Peyer's patch (tissue), 4 donors: ENCODE results near the gene COPZ2. TPM values are rescaled to one million over a fixed set of nuclear protein-coding genes. Genes with fewer than 3 reads are reported as not detected.

Source experiments
- DNase-seq, 3 donors: peaks; one replicate each; pipeline ENCODE4 v3.0.0-alpha.2; 2017 to 2019
- H3K27ac ChIP-seq, 4 donors: fragments of 200-600 bp; sonication (generic); one replicate each; pipeline ENCODE4 v1.5.1; 2016 to 2019
- H3K27me3 ChIP-seq, 2 donors: fragments of 200-600 bp; sonication (generic); one replicate each; pipeline ENCODE4 v1.5.1; 2019
- H3K36me3 ChIP-seq, 3 donors: fragments of 200-600 bp; sonication (generic); one replicate each; pipeline ENCODE4 v1.5.1; 2016 to 2019
- H3K4me1 ChIP-seq, 4 donors: fragments of 200-600 bp; sonication (generic); one replicate each; pipeline ENCODE4 v1.5.1; 2016 to 2019
- H3K4me3 ChIP-seq, 4 donors: fragments of 200-600 bp; sonication (generic); 1 replicate in 3 of 4; 2 replicates in 1 of 4; pipeline ENCODE4 v1.5.1; 2016 to 2019; ENCODE audit warnings: mild to moderate bottlenecking in 1 of 4
- H3K9me3 ChIP-seq, 4 donors: fragments of 200-600 bp; sonication (generic); one replicate each; pipeline ENCODE4 v1.5.1; 2016 to 2019; ENCODE audit warnings: mild to moderate bottlenecking in 1 of 4
- POLR2A ChIP-seq, 2 donors: fragments of 450-650 bp; IDR thresholded peaks; one replicate each; pipeline ENCODE4 v1.5.1; 2017; ENCODE audit warnings: antibody characterized with exemption in 2 of 2, mild to moderate bottlenecking in 2 of 2, moderate library complexity in 2 of 2
- total RNA-seq, 4 donors: library from RNA; depleted of rRNA; stranded (reverse); fragments of >200 nt; gene quantifications; one replicate each; pipeline ENCODE4 v1.1.0, GENCODE V29; 2016
- TF ChIP-seq, protein P1 (sequence below), 6 experiments: fragments of 450-650 bp in 4 of 6; fragments of 200-600 bp in 2 of 6; sonication (generic) in 1 of 6; IDR thresholded peaks; one replicate each; pipeline ENCODE4 v1.5.1; 2017 to 2019; ENCODE audit warnings: antibody characterized with exemption in 6 of 6, mild to moderate bottlenecking in 3 of 6, moderate library complexity in 1 of 6

COPZ2 gene
- total RNA-seq, 4 donors from 2014 or later, result 2.2 to 27.2 (median 7.0) TPM

DNA sequence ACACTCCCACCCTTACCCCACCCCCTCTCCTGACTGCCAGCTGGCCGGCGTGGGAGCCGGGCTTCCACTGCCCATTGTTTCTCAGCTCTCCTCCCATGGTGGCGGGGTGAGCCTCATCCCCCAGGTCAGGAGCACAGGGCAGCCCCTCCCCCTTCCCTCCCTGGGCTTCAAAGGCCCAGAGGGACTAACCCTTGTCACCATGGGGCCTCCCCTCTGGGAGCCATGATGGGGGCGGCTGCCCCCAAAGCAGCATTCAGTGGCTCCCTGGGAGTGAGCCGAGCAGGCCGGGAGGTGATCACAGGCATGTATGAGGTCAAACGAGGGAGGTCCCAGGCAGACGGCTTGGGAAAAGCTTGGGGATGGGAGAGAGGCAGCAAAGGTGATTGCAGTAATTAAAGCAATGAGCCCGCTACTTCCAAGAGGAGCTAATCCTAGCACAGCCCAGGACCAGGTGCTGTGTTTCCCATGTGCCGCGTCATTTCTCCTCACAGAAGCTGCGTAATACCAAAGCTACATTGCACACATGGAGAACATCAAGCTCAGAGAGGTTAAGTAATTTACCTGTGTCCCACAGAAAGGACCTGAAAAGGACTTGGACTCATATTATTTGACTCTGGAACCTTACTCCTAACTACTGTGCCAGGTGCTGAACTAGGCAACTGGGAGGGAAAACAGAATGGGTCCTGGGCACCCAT is 42.2 kb downstream of the COPZ2 start:
- Histone ChIP-seq H3K4me1 (no peaks in the 10 kb centered on the region), H3K27ac (no peak overlapping the region), H3K4me3 (no peak overlapping the region), H3K36me3 (no peaks in the 10 kb centered on the region), H3K27me3 (no peaks in the 10 kb centered on the region), H3K9me3 (no peaks in the 10 kb centered on the region)
- DNase-seq, result no peak
- TF ChIP-seq POLR2A (IDR thresholded peaks at IDR 0.05), result no peak
- TF ChIP-seq, protein P1, sequence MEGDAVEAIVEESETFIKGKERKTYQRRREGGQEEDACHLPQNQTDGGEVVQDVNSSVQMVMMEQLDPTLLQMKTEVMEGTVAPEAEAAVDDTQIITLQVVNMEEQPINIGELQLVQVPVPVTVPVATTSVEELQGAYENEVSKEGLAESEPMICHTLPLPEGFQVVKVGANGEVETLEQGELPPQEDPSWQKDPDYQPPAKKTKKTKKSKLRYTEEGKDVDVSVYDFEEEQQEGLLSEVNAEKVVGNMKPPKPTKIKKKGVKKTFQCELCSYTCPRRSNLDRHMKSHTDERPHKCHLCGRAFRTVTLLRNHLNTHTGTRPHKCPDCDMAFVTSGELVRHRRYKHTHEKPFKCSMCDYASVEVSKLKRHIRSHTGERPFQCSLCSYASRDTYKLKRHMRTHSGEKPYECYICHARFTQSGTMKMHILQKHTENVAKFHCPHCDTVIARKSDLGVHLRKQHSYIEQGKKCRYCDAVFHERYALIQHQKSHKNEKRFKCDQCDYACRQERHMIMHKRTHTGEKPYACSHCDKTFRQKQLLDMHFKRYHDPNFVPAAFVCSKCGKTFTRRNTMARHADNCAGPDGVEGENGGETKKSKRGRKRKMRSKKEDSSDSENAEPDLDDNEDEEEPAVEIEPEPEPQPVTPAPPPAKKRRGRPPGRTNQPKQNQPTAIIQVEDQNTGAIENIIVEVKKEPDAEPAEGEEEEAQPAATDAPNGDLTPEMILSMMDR (IDR thresholded peaks at IDR 0.05), result no peak

DNA sequence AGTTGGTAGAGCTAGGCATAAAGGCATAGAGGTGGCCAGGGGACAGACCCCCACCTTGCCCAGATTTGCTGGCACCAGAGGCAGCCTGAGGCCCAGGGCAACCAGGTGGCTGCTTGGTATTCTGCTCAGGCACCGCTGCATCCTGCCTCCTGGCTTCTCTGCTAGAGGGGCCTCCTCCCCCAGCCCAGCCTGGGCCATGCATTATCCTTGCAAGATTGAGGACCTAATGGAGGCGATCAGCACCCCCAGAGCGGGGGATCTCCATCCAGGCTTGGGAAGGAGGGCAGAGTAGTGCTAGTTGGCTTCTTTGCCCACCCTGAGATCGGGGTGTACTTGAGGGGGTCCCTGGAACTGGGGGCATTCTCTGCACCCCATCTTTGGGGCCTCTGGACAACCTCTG is 42.9 kb downstream of the COPZ2 start:
- Histone ChIP-seq H3K36me3 (no peaks in the 10 kb centered on the region), H3K4me1 (no peaks in the 10 kb centered on the region), H3K4me3 (no peak overlapping the region), H3K27ac (no peak overlapping the region), H3K27me3 (no peaks in the 10 kb centered on the region), H3K9me3 (no peaks in the 10 kb centered on the region)
- DNase-seq, result no peak
- TF ChIP-seq, protein P1 (IDR thresholded peaks at IDR 0.05), result no peak
- no peak for TF ChIP-seq POLR2A (IDR thresholded peaks at IDR 0.05)

DNA sequence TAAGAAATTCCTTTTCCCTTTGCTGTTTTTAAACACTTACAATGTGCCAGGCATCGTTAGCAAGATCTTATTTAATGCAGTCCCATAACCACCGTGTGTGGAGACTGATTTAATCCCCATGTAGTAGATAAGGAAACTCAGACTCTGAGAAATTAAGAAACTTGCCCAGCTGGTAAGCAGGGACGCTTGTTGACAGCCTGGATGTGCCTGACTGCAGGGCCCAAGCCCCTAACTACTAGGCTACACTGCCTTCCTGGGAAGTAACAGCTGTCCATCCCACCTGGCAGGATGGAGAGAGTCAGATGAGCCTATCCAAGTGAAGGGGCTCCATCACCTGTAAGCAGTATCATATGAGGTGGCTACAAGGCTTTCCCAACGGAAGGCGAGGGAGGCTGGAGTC is 43.6 kb downstream of the COPZ2 start:
- DNase-seq, result no peak
- H3K4me1 ChIP-seq, result no peaks in the 10 kb centered on the region
- H3K9me3 ChIP-seq, result no peaks in the 10 kb centered on the region
- H3K36me3 ChIP-seq, result no peaks in the 10 kb centered on the region
- no peaks in the 10 kb centered on the region for H3K27me3 ChIP-seq
- TF ChIP-seq, protein P1 (IDR thresholded peaks at IDR 0.05), result no peak
- TF ChIP-seq POLR2A (IDR thresholded peaks at IDR 0.05), result no peak
- H3K4me3 ChIP-seq, result no peak overlapping the region
- H3K27ac ChIP-seq, result no peak overlapping the region

DNA sequence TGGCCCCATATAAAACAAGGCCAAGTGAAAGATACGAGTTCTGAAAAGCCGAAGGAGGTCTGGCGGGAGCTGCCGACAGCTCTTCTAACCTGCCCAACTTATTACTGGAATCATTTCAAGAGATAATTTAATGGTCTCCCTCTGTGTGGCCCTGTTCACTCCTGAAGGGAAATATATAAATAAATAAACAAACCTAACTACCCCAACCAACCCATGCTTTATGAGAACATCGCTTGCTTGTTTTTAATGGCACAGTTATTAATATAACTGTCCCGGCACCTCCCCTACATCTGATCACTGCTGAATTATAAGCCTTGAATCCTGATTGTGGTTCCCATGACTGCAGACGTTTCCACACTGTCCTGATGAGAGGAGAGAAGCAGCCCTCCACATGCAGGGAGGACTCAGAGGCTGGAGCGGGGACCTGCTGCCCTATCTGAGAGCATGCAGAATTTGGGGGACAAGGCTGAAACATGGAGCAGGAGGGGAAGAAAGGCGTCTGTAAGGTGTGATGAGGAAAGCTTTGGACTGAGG is 44.5 kb downstream of the COPZ2 start:
- H3K27ac ChIP-seq, result no peak overlapping the region
- H3K9me3 ChIP-seq, result no peaks in the 10 kb centered on the region
- no peaks in the 10 kb centered on the region for H3K36me3 ChIP-seq
- H3K4me3 ChIP-seq, result no peak overlapping the region
- no peak for DNase-seq
- no peaks in the 10 kb centered on the region for H3K4me1 ChIP-seq
- H3K27me3 ChIP-seq, result no peaks in the 10 kb centered on the region
- TF ChIP-seq, protein P1 (IDR thresholded peaks at IDR 0.05), result no peak
- TF ChIP-seq POLR2A (IDR thresholded peaks at IDR 0.05), result no peak

DNA sequence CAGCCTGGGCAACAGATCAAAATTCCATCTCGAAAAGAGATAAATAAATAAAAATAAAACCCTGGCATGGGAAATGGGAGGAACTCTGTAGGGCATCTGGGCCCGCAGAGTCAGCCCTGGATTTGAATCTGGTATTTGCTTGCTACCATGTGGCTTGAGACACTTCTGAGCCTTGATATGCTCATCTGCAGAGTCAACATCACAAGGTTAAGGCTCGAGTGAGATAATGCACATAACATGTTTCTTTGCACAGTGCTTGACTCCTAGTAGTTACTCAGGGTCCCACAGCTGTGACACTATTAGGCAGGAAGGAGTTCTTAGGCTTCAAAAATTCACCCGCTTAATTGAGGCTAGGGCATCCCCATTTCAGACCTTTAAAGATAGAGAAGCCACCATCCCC is 45.4 kb downstream of the COPZ2 start:
- TF ChIP-seq, protein P1 (IDR thresholded peaks at IDR 0.05), result no peak
- no peak for TF ChIP-seq POLR2A (IDR thresholded peaks at IDR 0.05)
- H3K36me3 ChIP-seq, result no peaks in the 10 kb centered on the region
- no peaks in the 10 kb centered on the region for H3K9me3 ChIP-seq
- DNase-seq, result no peak
- H3K27ac ChIP-seq, result no peak overlapping the region
- H3K4me3 ChIP-seq, result no peak overlapping the region
- H3K27me3 ChIP-seq, result no peaks in the 10 kb centered on the region
- no peaks in the 10 kb centered on the region for H3K4me1 ChIP-seq
